GM21390 (cell line): ENCODE measurements around the gene KLHDC7B.
"Not testable (repeated sequence)": the region's sequence is repeated elsewhere in the genome, so short reads cannot be mapped to it uniquely, and the experiment has no call there.

Experiments
- ATAC-seq: cut with Tn5 transposase; IDR thresholded peaks from one replicate; pipeline ENCODE4 v1.9.1; 2021; ENCODE audit not compliant: unreplicated experiment

The KLHDC7B gene

DNA sequence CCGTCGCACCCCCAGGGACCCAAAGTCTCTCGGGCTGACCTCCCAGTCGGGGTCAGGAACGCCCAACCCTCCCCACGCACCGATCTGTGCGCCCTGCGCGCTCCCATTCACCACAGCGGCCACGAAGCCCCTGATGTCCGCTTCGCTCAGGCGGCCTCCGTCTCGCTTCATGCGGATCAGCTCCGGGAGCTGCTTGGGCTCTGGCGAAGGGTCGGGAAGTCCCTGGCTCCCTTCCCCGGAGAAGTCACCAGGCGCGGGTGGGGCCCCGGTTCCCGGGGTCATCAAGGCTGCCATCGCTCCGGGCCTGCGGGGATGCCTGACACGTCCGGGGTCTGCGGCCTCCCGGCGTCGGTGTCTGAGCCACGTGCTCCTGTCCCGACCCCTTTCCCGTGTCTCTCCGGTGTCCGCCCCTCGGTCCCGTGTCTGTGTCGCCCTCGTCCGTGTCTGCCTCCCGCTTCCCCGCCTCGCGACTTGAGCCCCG is 16.2 kb upstream of the KLHDC7B start:
- no peak for ATAC-seq

- peak; percentile 20 for ATAC-seq
Observed at GRCh38 chr22:50529897-50530579, 15.7 kb upstream of the KLHDC7B start, which contains the start of gene TYMP. TYMP (minus strand) TSS chr22:50530012; CDS start chr22:50529709, 303 bp downstream.

GRCh38 chr22:50530580-50530876 is 15.2 kb upstream of the KLHDC7B start:
- no peak for ATAC-seq

GRCh38 chr22:50530877-50531545 is 14.7 kb upstream of the KLHDC7B start:
- ATAC-seq, result no peak

DNA sequence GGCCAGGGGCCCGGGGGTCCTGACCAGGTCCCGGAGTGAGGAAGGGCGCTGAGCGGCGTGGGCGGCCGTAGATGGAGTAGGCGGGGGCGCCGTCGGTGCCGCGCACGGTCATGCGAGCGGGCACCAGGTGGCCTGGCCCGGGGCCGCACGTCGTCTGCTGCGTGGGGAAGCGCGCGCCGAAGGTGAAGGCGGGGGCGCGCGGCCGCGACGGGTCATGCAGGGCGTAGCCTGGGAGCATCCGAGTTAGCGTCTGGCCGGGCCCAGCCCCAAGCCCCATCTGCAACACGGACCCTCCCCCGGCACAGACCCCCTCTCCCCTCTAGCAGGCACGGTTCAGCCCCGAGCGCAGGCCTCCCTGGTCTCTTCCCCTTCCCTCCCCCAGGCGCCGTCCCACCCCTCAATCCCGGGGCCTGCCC is 14.1 kb upstream of the KLHDC7B start:
- no peak for ATAC-seq

- ATAC-seq, result no peak
Observed at GRCh38 chr22:50531962-50532674, 13.6 kb upstream of the KLHDC7B start.

DNA sequence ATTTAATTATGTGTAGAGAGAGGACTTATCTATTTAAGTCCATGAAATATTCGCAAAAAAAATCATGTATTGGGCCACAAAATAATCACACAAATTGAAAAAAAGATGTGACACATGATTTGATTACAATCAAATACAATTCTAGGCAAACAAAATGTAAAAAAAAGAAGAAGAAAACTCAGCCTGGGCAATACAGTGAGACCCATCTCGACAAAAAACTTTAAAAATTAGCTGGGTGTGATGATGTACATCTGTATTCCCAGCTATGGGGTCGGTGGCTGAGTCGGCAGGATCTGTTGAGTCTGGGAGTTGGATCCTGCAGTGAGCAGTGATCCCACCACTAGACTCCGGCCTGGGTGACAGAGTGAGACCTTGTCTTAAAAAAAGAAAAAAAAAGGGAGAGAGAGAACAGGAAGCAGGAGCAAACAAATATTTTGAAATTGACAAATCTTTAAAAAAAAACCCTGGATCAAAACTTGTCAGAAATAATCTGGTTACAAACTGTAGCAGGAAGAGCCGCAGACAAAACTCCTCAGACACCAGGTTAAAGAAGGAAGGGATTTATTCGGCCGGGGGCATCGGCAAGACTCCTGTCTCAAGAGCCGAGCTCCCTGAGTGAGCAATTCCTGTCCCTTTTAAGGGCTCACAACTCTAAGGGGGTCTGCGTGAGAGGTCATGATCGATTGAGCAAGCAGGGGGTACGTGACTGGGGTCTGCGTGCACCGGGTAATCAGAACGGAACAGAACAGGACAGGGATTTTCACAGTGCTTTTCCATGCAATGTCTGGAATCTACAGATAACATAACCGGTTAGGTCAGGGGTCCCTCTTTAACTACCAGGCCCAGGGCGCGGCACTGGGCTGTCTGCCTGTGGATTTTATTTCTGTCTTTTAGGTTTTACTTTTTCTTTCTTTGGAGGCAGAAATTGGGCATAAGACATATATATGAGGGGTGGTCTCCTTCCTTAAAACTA is 12.6 kb upstream of the KLHDC7B start:
- ATAC-seq, result no peak

DNA sequence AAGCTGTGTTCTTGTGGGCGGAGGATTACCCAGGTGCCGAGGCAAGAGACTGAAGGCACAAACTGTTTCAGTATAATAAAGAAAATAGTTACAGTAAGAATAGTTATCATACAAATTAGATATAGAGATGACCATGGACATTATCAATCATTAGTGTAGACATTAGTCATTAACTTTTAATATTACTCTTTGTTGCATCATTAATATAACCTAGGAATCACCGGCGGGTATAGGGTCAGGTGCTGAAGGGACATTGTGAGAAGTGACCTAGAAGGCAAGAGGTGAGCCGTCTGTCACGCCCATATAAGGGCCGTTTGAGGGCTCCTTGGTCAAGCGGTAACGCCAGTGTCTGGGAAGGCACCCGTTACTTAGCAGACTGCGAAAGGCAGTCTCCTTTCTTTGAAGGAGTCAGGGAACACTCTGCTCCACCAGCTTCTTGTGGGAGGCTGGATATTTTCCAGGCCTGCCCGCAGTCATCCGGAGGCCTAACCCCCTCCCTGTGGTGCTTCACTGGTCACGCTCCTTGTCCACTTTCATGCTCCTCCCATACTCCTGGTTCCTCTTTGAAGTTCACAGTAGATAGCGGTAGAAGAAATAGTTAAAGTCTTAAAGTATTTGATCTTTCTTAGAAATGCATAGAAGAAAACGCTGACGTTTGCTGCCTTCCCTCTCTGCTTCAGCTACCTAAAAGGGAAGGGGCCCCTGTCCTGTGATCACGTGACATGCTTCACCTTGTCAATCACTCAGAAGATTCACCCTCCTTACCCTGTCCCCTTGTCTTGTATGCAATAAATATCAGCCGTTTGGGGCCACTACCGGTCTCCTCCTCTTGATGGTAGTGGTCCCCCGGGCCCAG is 11.6 kb upstream of the KLHDC7B start:
- not testable (repeated sequence) for ATAC-seq

DNA sequence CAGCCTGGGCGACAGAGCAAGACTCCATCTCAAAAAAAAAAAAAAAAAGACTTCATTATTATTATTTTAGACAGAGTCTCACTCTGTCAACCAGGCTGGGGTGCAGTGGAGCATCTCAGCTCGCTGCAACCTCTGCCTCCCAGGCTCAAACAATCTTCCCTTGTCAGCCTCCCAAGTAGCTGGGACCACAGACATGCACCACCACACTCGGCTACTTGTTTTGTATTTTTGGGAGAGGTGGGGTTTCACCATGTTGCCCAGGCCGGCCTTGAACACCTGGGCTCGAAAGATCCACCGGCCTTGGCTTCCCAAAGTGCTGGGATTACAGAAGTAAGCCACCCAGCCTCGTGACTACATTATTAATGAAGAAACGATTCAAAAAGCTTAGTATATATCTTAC is 10.6 kb upstream of the KLHDC7B start:
- ATAC-seq, result no peak

DNA sequence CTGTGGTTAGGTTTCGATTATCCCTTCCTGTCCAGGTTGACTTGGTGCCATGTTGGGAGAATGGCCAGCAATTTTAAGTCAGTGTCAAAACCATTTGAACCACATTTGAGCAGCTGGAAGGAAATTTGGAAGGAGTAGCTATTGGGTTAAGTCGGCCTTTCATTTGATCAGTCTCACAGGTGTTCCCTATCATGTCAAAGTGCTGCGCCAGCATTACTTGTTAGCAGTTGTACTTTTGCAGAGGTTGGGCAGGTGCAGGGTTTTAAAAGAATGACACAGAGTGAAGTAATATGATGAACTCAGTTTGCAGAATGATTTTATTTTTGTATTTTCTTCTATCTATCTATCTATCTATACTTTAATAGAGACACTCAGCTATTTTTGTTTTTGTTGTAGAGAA is 9.5 kb upstream of the KLHDC7B start:
- ATAC-seq, result no peak

DNA sequence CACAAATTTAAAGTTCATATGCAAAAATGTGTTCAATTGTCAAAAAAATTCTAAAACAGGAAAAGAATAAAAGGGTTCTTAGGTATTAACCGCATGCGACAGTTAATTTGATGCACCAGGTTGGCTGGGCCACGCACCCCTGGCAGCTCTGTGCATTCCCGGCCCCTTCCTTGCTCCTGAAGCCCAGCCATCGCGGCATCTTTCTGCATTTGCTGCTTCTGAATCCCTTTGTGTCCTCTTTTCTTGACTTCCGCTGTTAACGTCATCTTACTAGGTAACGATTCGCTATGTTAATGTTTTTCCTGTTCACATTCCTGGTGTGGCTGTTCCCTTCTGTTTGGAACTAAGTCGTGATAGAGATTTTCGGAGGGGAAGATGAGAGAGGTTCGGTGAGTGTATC is 7.9 kb upstream of the KLHDC7B start:
- ATAC-seq, result no peak

GRCh38 chr22:50540381-50540780 is 5.3 kb upstream of the KLHDC7B start:
- no peak for ATAC-seq

- ATAC-seq, result not testable (repeated sequence)
Observed at GRCh38 chr22:50541667-50542026, 4.1 kb upstream of the KLHDC7B start.

DNA sequence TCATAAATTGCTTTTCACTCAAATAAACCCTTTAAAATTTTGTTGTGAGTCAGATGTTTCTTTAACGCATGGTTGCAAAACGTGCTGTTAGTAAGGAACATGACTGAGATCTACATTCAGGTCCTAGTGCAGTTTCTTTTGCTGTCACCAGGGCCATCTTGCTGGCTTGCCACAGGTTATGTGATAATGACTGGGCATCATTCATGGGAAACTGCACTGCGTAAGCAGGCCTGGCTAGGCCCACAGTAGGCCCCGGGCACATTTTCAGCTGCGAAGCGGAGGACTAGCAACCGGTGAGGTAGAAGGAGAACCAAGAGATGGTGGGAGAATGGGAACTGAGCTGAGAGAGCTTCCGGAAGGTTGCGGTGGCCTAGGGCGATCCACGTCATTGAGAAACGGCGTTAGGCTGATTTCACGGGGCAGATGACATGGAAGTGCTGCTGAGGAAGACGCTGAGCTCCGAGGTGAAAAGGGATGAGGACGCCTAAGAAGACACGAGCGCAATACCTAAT is 3.2 kb upstream of the KLHDC7B start:
- no peak for ATAC-seq

- no peak for ATAC-seq
Observed at GRCh38 chr22:50544078-50544745, 1.5 kb upstream of the KLHDC7B start.

GRCh38 chr22:50544746-50545253 is 899 bp upstream of the KLHDC7B start:
- ATAC-seq, result no peak

DNA sequence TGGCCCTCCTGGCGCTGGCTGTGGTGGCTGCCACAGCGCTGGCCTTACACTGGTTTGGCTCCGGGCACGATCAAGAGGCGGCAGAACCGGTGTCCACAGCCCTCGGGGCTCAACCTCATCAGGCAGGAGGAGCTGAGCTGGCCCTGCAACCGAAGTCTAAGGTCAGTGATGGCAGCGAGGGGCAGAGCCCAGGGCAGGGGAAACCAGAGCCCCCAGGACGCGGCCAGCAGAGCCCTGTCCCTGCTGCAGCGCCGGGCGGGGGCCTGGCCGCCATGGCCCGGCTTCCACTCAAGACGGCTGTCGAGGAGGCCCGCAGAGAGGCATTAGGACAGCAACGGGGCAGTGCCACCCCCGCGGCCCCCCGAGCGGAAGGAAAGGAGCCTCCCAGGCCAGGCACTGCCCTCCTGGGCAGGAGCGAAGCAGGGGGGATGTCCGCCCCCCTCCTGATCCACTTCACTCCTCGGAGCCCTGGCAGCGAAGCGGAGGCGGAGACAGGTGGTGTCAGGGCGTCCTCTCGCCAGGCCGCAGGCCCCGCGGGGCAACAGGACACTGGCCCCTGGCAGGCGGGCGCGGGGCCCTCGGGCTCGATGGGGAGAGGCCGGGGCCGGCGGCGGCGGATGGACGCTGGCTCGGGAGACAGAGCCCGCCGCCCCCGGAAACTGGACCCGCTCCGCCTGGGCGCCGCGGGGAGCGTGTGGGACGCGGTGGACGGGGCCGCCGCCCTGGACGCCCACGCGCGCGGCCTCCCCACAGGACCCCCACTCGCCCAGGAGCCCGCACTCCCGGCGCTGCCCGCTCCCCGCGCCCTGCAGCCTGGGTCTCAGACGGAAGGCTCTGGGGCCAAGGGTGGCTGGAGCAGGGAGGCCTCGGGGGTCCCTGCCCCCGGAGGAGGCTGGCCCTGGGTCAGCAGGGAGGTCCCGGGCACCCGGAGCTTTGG is 895 bp downstream of the KLHDC7B start:
- no peak for ATAC-seq
